Parathyroid adenoma (tissue), 2 donors: ENCODE results near the gene COPA.

Experiments used
- H2AFZ ChIP-seq: fragments of 300-600 bp; sonication (generic); one replicate; pipeline ENCODE4 v1.7.0; 2017; ENCODE audit warnings: antibody characterized with exemption, mild to moderate bottlenecking
- H3K27ac ChIP-seq: fragments of 300-600 bp; sonication (generic); one replicate; pipeline ENCODE4 v1.7.0; 2017
- H3K27me3 ChIP-seq: fragments of 300-600 bp; sonication (generic); one replicate; pipeline ENCODE4 v1.7.0; 2017; ENCODE audit warnings: low read length; ENCODE audit not compliant: control insufficient read depth, insufficient read depth
- H3K36me3 ChIP-seq: fragments of 300-600 bp; sonication (generic); one replicate; pipeline ENCODE4 v1.7.0; 2017; ENCODE audit warnings: low read length; ENCODE audit not compliant: control insufficient read depth, insufficient read depth
- H3K4me1 ChIP-seq: fragments of 300-600 bp; sonication (generic); one replicate; pipeline ENCODE4 v1.7.0; 2017; ENCODE audit warnings: control low read depth
- H3K4me2 ChIP-seq: fragments of 300-600 bp; sonication (generic); one replicate; pipeline ENCODE4 v1.7.0; 2017; ENCODE audit warnings: low read length
- H3K4me3 ChIP-seq: fragments of 300-600 bp; sonication (generic); one replicate; pipeline ENCODE4 v1.7.0; 2017; ENCODE audit warnings: low read depth, low read length
- H3K79me2 ChIP-seq: fragments of 300-600 bp; sonication (generic); one replicate; pipeline ENCODE4 v1.7.0; 2017; ENCODE audit warnings: control low read depth
- H3K9ac ChIP-seq: fragments of 300-600 bp; sonication (generic); one replicate; pipeline ENCODE4 v1.7.0; 2017; ENCODE audit warnings: mild to moderate bottlenecking
- H3K9me3 ChIP-seq: fragments of 300-600 bp; sonication (generic); one replicate; pipeline ENCODE4 v1.7.0; 2017; ENCODE audit warnings: low read length; ENCODE audit not compliant: control insufficient read depth
- CTCF ChIP-seq: fragments of 300-600 bp; sonication (generic); IDR thresholded peaks from one replicate; pipeline ENCODE4 v1.7.0; 2017; ENCODE audit warnings: antibody characterized with exemption, mild to moderate bottlenecking
- donor health status: primary hyperparathyroidism.

Gene COPA

GRCh38 chr1:160267284-160267991 is 75.6 kb downstream of the COPA start:
- H3K9me3 ChIP-seq: no peaks in the 10 kb centered on the region
- no peak overlapping the region for H3K9ac ChIP-seq
- no peak overlapping the region for H2AFZ ChIP-seq
- no peaks in the 10 kb centered on the region for H3K36me3 ChIP-seq
- H3K27ac ChIP-seq: no peak overlapping the region
- H3K4me2 ChIP-seq: no peak overlapping the region
- H3K79me2 ChIP-seq: no peaks in the 10 kb centered on the region
- no peak for TF ChIP-seq CTCF
- H3K27me3 ChIP-seq: no peaks in the 10 kb centered on the region
- H3K4me1 ChIP-seq: peaks cover 2% of the 10 kb centered on the region
- no peak overlapping the region for H3K4me3 ChIP-seq

DNA sequence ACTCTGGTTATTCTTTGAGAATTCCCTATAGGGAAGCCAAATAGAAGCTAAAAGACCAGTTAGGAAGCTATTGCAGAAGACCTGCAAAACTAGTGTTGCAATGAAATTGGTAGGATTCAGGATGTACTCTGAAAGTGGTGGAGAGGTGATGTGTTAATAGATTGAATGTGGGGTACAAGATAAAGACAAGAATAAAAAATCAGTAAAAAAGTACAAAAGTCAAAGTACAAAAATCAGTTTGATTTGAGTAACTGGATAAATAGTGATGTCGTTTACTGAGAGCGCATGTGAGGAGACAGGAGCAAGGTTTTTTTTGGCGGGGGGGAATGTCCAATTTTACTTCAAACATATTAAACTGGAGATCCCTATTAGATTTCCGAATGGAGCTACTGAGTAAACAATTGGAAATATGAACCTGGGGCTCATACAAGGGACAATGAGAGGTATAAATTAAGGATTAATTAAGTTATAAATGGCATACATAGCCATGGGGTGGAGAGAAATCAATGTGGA is 78.2 kb downstream of the COPA start:
- peaks cover 2% of the 10 kb centered on the region for H3K79me2 ChIP-seq
- TF ChIP-seq CTCF: no peak
- no peak overlapping the region for H2AFZ ChIP-seq
- H3K36me3 ChIP-seq: no peaks in the 10 kb centered on the region
- H3K9me3 ChIP-seq: no peaks in the 10 kb centered on the region
- H3K4me2 ChIP-seq: no peak overlapping the region
- H3K9ac ChIP-seq: no peak overlapping the region
- H3K4me3 ChIP-seq: no peak overlapping the region
- H3K27me3 ChIP-seq: no peaks in the 10 kb centered on the region
- H3K27ac ChIP-seq: no peak overlapping the region
- H3K4me1 ChIP-seq: peaks cover 5% of the 10 kb centered on the region

DNA sequence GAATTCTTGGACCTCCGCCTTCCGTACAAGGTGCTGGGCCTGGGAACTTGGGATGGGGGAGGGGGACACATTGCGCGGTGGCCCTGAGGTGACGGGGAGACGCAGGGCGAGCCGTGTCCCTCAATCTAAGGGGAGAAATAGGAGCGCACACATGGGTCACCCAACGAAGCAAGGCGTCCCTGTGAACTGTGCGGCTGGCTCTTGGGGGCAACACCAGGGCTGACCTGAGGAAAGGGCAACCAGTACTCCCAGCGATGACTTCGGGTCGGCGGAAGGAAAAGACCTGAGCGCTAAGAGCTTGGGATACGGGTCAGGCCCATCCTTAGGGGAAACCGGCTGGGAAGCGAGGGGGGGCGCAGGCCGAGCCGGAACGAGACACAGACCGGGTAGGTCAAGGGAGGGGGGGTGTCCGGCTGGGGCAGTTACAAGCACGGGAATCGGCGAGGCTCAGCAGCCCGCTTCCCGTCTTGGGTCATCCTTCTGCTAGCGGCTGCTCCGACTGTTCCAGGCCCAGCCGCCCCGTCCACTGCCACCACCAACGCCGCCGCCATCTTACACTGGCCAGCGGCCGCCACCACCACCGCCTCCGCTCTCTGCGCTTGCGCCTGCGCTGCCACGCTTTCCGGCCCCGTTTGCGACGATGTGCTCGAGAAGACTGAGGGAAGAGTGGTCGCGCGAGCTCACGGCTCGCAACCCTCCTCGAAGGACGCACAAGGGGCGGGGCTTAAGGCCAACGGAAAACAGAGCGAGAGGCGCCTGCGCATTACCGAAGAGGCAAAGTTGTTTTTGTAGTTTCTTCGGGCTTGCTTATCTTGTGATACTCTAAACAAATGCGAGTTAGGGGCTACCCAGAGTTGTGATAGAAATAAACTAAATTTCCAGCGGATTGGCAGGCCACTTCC is 80.9 kb downstream of the COPA start, which contains the start of gene DCAF8:
Gene DCAF8, minus strand, starts transcription at position 657 of the 902 bp plus-strand sequence. CDS start 18,541 bp downstream, outside the sequence.
- Histone ChIP-seq H3K27ac (peak within 1 kb of the TSS; percentile 89), H3K9ac (peak within 1 kb of the TSS; percentile 87), H3K36me3 (no peaks in the 10 kb centered on the region), H3K4me3 (peak within 1 kb of the TSS; percentile 78), H3K79me2 (peaks cover 12% of the 10 kb centered on the region), H3K4me1 (peaks cover 5% of the 10 kb centered on the region), H3K9me3 (no peaks in the 10 kb centered on the region), H2AFZ (peak within 1 kb of the TSS; percentile 95), H3K4me2 (peak within 1 kb of the TSS; percentile 99), H3K27me3 (no peaks in the 10 kb centered on the region)
- no peak for TF ChIP-seq CTCF

DNA sequence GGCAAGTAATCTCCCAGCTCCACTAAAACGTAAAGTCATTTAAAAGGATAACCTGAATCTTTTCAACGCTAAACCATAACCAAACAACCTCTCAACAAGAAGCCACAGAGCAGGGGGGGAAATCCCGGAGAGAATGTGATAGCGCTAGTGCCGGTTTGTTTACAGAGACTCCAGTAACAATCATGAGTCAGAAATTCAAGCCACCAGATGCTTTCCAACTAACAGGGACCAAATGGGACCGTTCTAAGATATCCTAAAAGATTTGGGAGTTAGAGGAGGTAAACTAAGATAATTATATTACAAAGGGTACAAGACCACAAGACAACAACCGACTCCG is 81.5 kb downstream of the COPA start:
- Histone ChIP-seq H3K9ac (peak overlapping the region; percentile 87), H2AFZ (peak overlapping the region; percentile 95), H3K36me3 (no peaks in the 10 kb centered on the region), H3K27ac (peak overlapping the region; percentile 89), H3K4me3 (peak overlapping the region; percentile 78), H3K4me2 (peak overlapping the region; percentile 58), H3K79me2 (peaks cover 12% of the 10 kb centered on the region), H3K4me1 (peaks cover 8% of the 10 kb centered on the region), H3K27me3 (no peaks in the 10 kb centered on the region), H3K9me3 (no peaks in the 10 kb centered on the region)
- no peak for TF ChIP-seq CTCF
